Liver (tissue), 9 donors: ENCODE results near the gene ZNF597. TPM values are rescaled to one million over a fixed set of nuclear protein-coding genes. Genes with fewer than 3 reads are reported as not detected.

Experiments
- DNase-seq: peaks from one replicate; pipeline ENCODE4 v3.0.0-alpha.2; 2017; ENCODE audit warnings: low spot score
- H3K27ac ChIP-seq, 2 donors: one replicate each; pipeline ENCODE4 v1.7.0; 2013; ENCODE audit warnings: inconsistent platforms in 2 of 2, low read length in 2 of 2, control low read depth in 1 of 2, low read depth in 1 of 2, mild to moderate bottlenecking in 1 of 2
- H3K27me3 ChIP-seq, 4 donors: one replicate each; pipeline versions ENCODE4 v1.6.1 to v1.7.0; 2013; ENCODE audit warnings: low read length in 3 of 4, inconsistent platforms in 1 of 4, mild to moderate bottlenecking in 1 of 4, moderate library complexity in 1 of 4; ENCODE audit not compliant: control insufficient read depth in 4 of 4, insufficient read depth in 4 of 4
- H3K36me3 ChIP-seq, 4 donors: one replicate each; pipeline versions ENCODE4 v1.6.1 to v1.7.0; 2013; ENCODE audit warnings: low read length in 3 of 4, mild to moderate bottlenecking in 3 of 4, low read depth in 1 of 4, moderate library complexity in 1 of 4; ENCODE audit not compliant: control insufficient read depth in 4 of 4, insufficient read depth in 3 of 4
- H3K4me1 ChIP-seq, 4 donors: one replicate each; pipeline versions ENCODE4 v1.6.1 to v1.7.0; 2013; ENCODE audit warnings: low read length in 3 of 4, mild to moderate bottlenecking in 3 of 4, moderate library complexity in 1 of 4; ENCODE audit not compliant: control insufficient read depth in 4 of 4, insufficient read depth in 4 of 4
- H3K4me3 ChIP-seq, 3 donors: one replicate each; pipeline versions ENCODE4 v1.6.1 to v1.7.0; 2013; ENCODE audit warnings: low read length in 3 of 3, control low read depth in 1 of 3, low read depth in 1 of 3, mild to moderate bottlenecking in 1 of 3
- H3K9ac ChIP-seq, 2 donors: one replicate each; pipeline ENCODE4 v1.7.0; 2013; ENCODE audit warnings: low read length in 2 of 2, mild to moderate bottlenecking in 2 of 2, moderate library complexity in 2 of 2, control low read depth in 1 of 2, low read depth in 1 of 2
- H3K9me3 ChIP-seq, 4 donors: one replicate each; pipeline versions ENCODE4 v1.6.1 to v1.7.0; 2013; ENCODE audit warnings: low read length in 3 of 4; ENCODE audit not compliant: control insufficient read depth in 4 of 4
- ATF3 ChIP-seq: IDR thresholded peaks from 2 replicates; pipeline ENCODE4 v1.6.1; 2016; ENCODE audit warnings: antibody characterized with exemption
- FOXA1 ChIP-seq: IDR thresholded peaks from 2 replicates; pipeline ENCODE4 v1.6.1; 2016; ENCODE audit warnings: antibody characterized with exemption
- FOXA2 ChIP-seq: IDR thresholded peaks from 2 replicates; pipeline ENCODE4 v1.6.1; 2016; ENCODE audit warnings: antibody characterized with exemption
- GABPA ChIP-seq, 2 donors: IDR thresholded peaks in 1 of 2; conservative IDR thresholded peaks in 1 of 2; 2 replicates each; pipeline ENCODE4 v1.6.1; 2016; ENCODE audit warnings: antibody characterized with exemption in 2 of 2, mild to moderate bottlenecking in 1 of 2, moderate library complexity in 1 of 2
- HNF4A ChIP-seq, 2 donors: conservative IDR thresholded peaks; 2 replicates each; pipeline ENCODE4 v1.6.1; 2016; ENCODE audit warnings: antibody characterized with exemption in 2 of 2, mild to moderate bottlenecking in 2 of 2
- NR2F2 ChIP-seq: IDR thresholded peaks from 2 replicates; pipeline ENCODE4 v1.6.1; 2016; ENCODE audit warnings: antibody characterized with exemption
- REST ChIP-seq: IDR thresholded peaks from 2 replicates; pipeline ENCODE4 v1.6.1; 2016; ENCODE audit warnings: antibody characterized with exemption, mild to moderate bottlenecking
- SP1 ChIP-seq: IDR thresholded peaks from 2 replicates; pipeline ENCODE4 v1.6.1; 2018; ENCODE audit warnings: antibody characterized with exemption, mild to moderate bottlenecking
- YY1 ChIP-seq: IDR thresholded peaks from 2 replicates; pipeline ENCODE4 v1.6.1; 2016; ENCODE audit warnings: antibody characterized with exemption, mild to moderate bottlenecking
- ZBTB33 ChIP-seq: IDR thresholded peaks from 2 replicates; pipeline ENCODE4 v1.6.1; 2016; ENCODE audit warnings: antibody characterized with exemption
- WGBS: extraction: QIAGEN DNeasy Blood & Tissue Kit; methylation state at CpG from one replicate; pipeline ENCODE4 v1.1.7; 2013; 5-methylcytosine and 5-hydroxymethylcytosine counted together
- polyA plus RNA-seq, 2 donors: library from polyadenylated mRNA; stranded (reverse) in 1 of 2; unstranded in 1 of 2; fragments of 200-250 nt in 1 of 2; fragments of >200 nt in 1 of 2; fragmentation: Nextera tagmentation in 1 of 2; extraction: Ambion mirVana in 1 of 2; gene quantifications; one replicate each; pipeline versions ENCODE4 v1.2.1 to v1.2.3, GENCODE V29; 2013 to 2015
- total RNA-seq, 2 donors: library from RNA; depleted of rRNA; stranded (reverse); fragments of >200 nt; gene quantifications; one replicate each; pipeline ENCODE4 v1.2.3, GENCODE V29; 2014
- TF ChIP-seq, protein P1 (sequence below): fragments of 150-350 bp; IDR thresholded peaks from 2 replicates; pipeline ENCODE4 v1.5.1; 2017; ENCODE audit warnings: improper control_type of control experiment, low read depth, low read length; ENCODE audit not compliant: missing input control
- donor health status: healthy.
- donor health status: healthy.
- donor health status: healthy.
- donor health status: healthy.
- donor health status: healthy.

The ZNF597 gene
- total and polyA plus RNA-seq, 4 donors = 0.53 to 1.7 (median 0.85) TPM

DNA sequence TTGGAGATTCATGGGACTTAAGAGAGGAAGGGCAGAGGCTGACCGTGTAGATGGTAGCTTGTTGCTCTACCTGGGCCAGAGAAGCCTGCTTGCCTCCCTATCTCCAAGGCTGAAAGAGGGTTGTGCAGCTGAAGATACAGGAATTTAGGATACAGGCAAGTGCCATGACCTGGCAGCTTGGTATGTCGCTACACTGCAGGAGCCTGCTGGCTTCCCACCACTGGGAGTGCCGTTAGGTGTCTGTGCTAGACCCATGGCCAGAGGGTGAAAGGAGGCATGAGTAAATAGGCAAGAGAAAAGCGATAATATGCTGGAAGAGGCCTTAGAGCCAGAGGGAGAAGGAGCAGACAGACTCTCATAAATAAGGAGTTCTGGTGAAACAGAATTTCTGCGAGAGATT is 10.8 kb upstream of the ZNF597 start:
- 94% methylated on average over 5 of the region's 5 CpGs for WGBS

More for the DNA sequence above, 10.8 kb upstream of the ZNF597 start:
- Histone ChIP-seq H3K9me3 (no peaks in the 10 kb centered on the region), H3K9ac (no peak overlapping the region), H3K36me3 (peaks cover 0 to 4% (median 2%) of the 10 kb centered on the region in 4 donors), H3K4me1 (peaks cover 0 to 13% (median 8%) of the 10 kb centered on the region in 4 donors), H3K27me3 (no peaks in the 10 kb centered on the region), H3K4me3 (no peak overlapping the region), H3K27ac (no peak overlapping the region)
- no peak for DNase-seq
- TF ChIP-seq SP1 = no peak
- TF ChIP-seq HNF4A (conservative IDR thresholded peaks at IDR 0.05) = no peak
- TF ChIP-seq YY1 = no peak
- no peak for TF ChIP-seq ATF3
- TF ChIP-seq ZBTB33 = no peak
- no peak for TF ChIP-seq FOXA1
- no peak for TF ChIP-seq NR2F2
- no peak for TF ChIP-seq FOXA2
- no peak for TF ChIP-seq GABPA (IDR thresholded peaks at IDR 0.05 in 1 of 2, conservative IDR thresholded peaks at IDR 0.05 in 1 of 2)
- TF ChIP-seq, protein P1, sequence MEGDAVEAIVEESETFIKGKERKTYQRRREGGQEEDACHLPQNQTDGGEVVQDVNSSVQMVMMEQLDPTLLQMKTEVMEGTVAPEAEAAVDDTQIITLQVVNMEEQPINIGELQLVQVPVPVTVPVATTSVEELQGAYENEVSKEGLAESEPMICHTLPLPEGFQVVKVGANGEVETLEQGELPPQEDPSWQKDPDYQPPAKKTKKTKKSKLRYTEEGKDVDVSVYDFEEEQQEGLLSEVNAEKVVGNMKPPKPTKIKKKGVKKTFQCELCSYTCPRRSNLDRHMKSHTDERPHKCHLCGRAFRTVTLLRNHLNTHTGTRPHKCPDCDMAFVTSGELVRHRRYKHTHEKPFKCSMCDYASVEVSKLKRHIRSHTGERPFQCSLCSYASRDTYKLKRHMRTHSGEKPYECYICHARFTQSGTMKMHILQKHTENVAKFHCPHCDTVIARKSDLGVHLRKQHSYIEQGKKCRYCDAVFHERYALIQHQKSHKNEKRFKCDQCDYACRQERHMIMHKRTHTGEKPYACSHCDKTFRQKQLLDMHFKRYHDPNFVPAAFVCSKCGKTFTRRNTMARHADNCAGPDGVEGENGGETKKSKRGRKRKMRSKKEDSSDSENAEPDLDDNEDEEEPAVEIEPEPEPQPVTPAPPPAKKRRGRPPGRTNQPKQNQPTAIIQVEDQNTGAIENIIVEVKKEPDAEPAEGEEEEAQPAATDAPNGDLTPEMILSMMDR = no peak
- no peak for TF ChIP-seq REST
